ENCODE data around the gene DGLUCY.

Gene DGLUCY

DNA sequence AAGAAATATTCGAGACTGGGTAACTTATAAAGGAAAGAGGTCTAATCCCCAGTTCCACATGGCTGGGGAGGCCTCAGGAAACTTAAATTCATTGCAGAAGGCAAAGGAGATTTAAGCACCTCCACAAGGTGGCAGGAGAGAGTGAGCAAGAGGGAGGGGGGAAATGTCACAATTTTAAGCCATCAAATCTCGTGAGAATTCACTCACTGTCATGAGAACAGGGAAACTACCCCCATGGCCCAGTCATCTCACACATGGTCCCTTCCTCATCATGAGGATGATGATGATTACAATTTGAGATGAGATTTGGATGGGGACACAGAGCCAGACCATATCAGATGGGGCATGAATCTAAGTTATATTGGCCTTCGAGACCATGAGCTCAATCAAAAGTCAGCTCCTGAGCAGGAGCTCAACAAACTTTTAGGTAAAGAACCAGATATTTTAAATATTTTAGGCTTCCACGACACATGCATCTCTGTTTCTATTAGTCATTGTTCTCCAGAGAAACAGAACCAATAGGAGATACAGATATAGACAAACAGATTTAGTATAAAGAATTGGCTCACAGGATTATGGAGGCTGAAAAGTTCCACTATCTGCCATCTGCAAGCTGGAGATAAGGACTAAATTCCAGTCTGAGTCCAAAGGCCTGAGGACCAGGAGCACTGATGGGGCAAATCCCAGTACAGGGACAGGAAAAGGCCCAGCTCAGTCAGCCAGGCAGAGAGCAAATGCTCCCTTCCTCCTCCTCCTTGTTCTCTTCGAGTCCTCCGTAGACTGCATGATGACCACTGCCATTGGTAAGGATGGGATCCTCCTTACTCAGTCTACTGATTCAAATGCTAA lies 24.9 kb downstream of the DGLUCY start (continued):
- TF ChIP-seq KLF7 (tag by site-specific recombination; IDR thresholded peaks at IDR 0.05; ENCODE audit: borderline replicate concordance) (no peak), HOXD13 (CRISPR knock-in tag; IDR thresholded peaks at IDR 0.05; ENCODE audit: borderline replicate concordance) (no peak), ZNF843 (tag by site-specific recombination; IDR thresholded peaks at IDR 0.05) (no peak), WT1 (tag by site-specific recombination; IDR thresholded peaks at IDR 0.05) (no peak), ZNF624 (tag by site-specific recombination; IDR thresholded peaks at IDR 0.05) (no peak), ZNF248 (tag by site-specific recombination; IDR thresholded peaks at IDR 0.05) (no peak), OVOL3 (tag by site-specific recombination; IDR thresholded peaks at IDR 0.05) (no peak), ZNF366 (tag by site-specific recombination; conservative IDR thresholded peaks at IDR 0.05) (no peak), ZNF658 (tag by site-specific recombination; IDR thresholded peaks at IDR 0.05) (no peak)
- TF ChIP-seq, protein P1, sequence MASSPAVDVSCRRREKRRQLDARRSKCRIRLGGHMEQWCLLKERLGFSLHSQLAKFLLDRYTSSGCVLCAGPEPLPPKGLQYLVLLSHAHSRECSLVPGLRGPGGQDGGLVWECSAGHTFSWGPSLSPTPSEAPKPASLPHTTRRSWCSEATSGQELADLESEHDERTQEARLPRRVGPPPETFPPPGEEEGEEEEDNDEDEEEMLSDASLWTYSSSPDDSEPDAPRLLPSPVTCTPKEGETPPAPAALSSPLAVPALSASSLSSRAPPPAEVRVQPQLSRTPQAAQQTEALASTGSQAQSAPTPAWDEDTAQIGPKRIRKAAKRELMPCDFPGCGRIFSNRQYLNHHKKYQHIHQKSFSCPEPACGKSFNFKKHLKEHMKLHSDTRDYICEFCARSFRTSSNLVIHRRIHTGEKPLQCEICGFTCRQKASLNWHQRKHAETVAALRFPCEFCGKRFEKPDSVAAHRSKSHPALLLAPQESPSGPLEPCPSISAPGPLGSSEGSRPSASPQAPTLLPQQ (tag by site-specific recombination; IDR thresholded peaks at IDR 0.05) = no peak
- TF ChIP-seq, protein P2, sequence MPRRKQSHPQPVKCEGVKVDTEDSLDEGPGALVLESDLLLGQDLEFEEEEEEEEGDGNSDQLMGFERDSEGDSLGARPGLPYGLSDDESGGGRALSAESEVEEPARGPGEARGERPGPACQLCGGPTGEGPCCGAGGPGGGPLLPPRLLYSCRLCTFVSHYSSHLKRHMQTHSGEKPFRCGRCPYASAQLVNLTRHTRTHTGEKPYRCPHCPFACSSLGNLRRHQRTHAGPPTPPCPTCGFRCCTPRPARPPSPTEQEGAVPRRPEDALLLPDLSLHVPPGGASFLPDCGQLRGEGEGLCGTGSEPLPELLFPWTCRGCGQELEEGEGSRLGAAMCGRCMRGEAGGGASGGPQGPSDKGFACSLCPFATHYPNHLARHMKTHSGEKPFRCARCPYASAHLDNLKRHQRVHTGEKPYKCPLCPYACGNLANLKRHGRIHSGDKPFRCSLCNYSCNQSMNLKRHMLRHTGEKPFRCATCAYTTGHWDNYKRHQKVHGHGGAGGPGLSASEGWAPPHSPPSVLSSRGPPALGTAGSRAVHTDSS (tag by site-specific recombination; IDR thresholded peaks at IDR 0.05) = peak; percentile 80

DNA sequence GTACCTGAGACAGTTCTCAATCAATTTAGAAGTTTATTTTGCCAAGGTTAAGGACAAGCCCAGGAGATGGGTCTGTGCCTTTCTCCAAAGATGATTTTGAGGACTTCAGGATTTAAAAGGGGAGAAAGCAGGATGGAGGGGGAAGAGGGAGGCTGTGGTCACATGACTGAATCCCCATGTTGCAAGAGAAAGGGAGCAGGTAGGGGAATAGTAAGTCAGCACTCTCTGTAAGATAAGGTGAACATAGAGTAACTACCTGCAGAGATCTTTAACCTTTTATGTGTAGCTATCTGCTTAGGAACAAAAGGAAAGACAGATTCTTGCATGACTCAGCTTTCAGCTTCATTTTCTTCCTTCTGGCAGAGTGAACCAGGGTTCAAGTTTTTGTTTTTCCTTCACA lies 25.9 kb downstream of the DGLUCY start:
- no peaks in the 10 kb centered on the region for H3K4me1 ChIP-seq (ENCODE audit: control insufficient read depth, insufficient read depth, low read length)
- no peak for TF ChIP-seq ZNF433 (tag by site-specific recombination; IDR thresholded peaks at IDR 0.05; ENCODE audit: low read depth)
- 0 out of 2 replicates have a peak, but pooled peaks have one; percentile 14 for TF ChIP-seq ZNF366 (tag by site-specific recombination; conservative IDR thresholded peaks at IDR 0.05)
- no peak overlapping the region for H3K27ac ChIP-seq (ENCODE audit: extremely low read depth, low read depth, low read length)
- ChIA-PET CTCF (interaction anchor here (0.5 to 4.5 kb wide), 11 partner anchors 8 to 237 kb away, joined by 3 to 44 read pairs (median 4); partner anchors contain the start of gene DGLUCY), POLR2A (no interaction called here)
- H3K36me3 ChIP-seq (ENCODE audit: control insufficient read depth in 2 of 2, insufficient read depth in 1 of 2, low read length in 2 of 2) = peaks cover 0 to 3% of the 10 kb centered on the region in 2 experiments; a peak in 1 of 3 replicates
- H3K4me3 ChIP-seq (ENCODE audit: low read depth, low read length) = no peak overlapping the region
- H3K9me3 ChIP-seq (ENCODE audit: control insufficient read depth, insufficient read depth, low read depth, low read length) = no peaks in the 10 kb centered on the region

- POLR2A ChIA-PET = no interaction called here
- CTCF ChIA-PET = interaction anchor here (0.7 to 4.5 kb wide), 5 partner anchors 12 to 238 kb away, joined by 3 to 44 read pairs (median 5); partner anchors contain the start of gene DGLUCY
- H3K27ac ChIP-seq (ENCODE audit: extremely low read depth, low read depth, low read length) = no peak overlapping the region
- H3K4me1 ChIP-seq (ENCODE audit: control insufficient read depth, insufficient read depth, low read length) = no peaks in the 10 kb centered on the region
- peaks cover 0 to 7% of the 10 kb centered on the region in 2 experiments; a peak in 2 of 3 replicates for H3K36me3 ChIP-seq (ENCODE audit: control insufficient read depth in 2 of 2, insufficient read depth in 1 of 2, low read length in 2 of 2)
- no peak for TF ChIP-seq SP3 (tag by site-specific recombination; IDR thresholded peaks at IDR 0.05)
- TF ChIP-seq ZNF423 (tag by site-specific recombination; IDR thresholded peaks at IDR 0.05) = no peak
- TF ChIP-seq ZNF610 (tag by site-specific recombination; IDR thresholded peaks at IDR 0.05; ENCODE audit: borderline replicate concordance) = no peak
- peak; percentile 48 for TF ChIP-seq ZNF654 (tag by site-specific recombination; IDR thresholded peaks at IDR 0.05; ENCODE audit: low read depth)
- TF ChIP-seq MZF1 (tag by site-specific recombination; IDR thresholded peaks at IDR 0.05; ENCODE audit: borderline replicate concordance) = no peak
- no peak for TF ChIP-seq ZNF518A (tag by site-specific recombination; conservative IDR thresholded peaks at IDR 0.05; ENCODE audit: low read depth)
- no peak for TF ChIP-seq ZNF747 (tag by site-specific recombination; IDR thresholded peaks at IDR 0.05)
- TF ChIP-seq ZNF175 (tag by site-specific recombination; IDR thresholded peaks at IDR 0.05) = no peak
- TF ChIP-seq WT1 (tag by site-specific recombination; IDR thresholded peaks at IDR 0.05) = no peak
- peak; percentile 64 for TF ChIP-seq CTCF (tag by site-specific recombination; IDR thresholded peaks at IDR 0.05)
- no peak for TF ChIP-seq ZNF350 (tag by site-specific recombination; IDR thresholded peaks at IDR 0.05)
- no peaks in the 10 kb centered on the region for H3K9me3 ChIP-seq (ENCODE audit: control insufficient read depth, insufficient read depth, low read depth, low read length)
- no peak overlapping the region for H3K4me3 ChIP-seq (ENCODE audit: low read depth, low read length)
Measured at GRCh38 chr14:91140672-91141071, 26.8 kb downstream of the DGLUCY start.
